ENCODE data around the gene COX6A1.

- no peak for TF ChIP-seq ZFX (IDR thresholded peaks at IDR 0.05; ENCODE audit: borderline replicate concordance)
- TF ChIP-seq, protein P1, sequence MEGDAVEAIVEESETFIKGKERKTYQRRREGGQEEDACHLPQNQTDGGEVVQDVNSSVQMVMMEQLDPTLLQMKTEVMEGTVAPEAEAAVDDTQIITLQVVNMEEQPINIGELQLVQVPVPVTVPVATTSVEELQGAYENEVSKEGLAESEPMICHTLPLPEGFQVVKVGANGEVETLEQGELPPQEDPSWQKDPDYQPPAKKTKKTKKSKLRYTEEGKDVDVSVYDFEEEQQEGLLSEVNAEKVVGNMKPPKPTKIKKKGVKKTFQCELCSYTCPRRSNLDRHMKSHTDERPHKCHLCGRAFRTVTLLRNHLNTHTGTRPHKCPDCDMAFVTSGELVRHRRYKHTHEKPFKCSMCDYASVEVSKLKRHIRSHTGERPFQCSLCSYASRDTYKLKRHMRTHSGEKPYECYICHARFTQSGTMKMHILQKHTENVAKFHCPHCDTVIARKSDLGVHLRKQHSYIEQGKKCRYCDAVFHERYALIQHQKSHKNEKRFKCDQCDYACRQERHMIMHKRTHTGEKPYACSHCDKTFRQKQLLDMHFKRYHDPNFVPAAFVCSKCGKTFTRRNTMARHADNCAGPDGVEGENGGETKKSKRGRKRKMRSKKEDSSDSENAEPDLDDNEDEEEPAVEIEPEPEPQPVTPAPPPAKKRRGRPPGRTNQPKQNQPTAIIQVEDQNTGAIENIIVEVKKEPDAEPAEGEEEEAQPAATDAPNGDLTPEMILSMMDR (IDR thresholded peaks at IDR 0.05) = no peak
Measured at GRCh38 chr12:120460157-120460556, 22.2 kb downstream of the COX6A1 start.

All from 22Rv1 (cell line).